ENCODE data around the gene SCML2.
A peak's percentile ranks its signal among the peaks of the same experiment; 100 is the strongest.
"Not testable (repeated sequence)": the region's sequence is repeated elsewhere in the genome, so short reads cannot be mapped to it uniquely, and the experiment has no call there.

SCML2 gene

DNA sequence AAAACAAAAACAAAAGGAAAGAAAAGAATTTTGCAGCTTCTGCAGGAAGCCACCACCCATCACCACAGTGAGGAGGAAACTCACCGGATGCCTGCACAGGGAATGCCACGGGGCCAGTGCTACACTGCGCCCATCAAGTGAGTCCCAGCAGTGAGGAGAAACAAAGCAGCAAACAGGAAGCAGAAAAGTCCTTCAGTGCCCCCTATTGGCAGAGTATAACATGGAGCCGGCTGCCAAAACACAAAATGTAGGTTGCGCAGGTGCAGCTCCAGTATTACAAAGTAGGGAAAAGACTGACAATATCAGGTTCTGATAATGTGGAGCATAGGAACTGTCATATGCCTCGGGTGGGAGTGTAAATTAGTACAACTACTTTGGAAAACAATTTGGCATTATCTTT, 23.3 kb upstream of the SCML2 start:
- in situ Hi-C loops (cut with HindIII; ENCODE audit: low pct_ligation_motif_present, low sequenced_read_pairs), result no loop called here
- no peak for DNase-seq
- H3K27ac ChIP-seq, result no peak overlapping the region
- TF ChIP-seq, protein P1, sequence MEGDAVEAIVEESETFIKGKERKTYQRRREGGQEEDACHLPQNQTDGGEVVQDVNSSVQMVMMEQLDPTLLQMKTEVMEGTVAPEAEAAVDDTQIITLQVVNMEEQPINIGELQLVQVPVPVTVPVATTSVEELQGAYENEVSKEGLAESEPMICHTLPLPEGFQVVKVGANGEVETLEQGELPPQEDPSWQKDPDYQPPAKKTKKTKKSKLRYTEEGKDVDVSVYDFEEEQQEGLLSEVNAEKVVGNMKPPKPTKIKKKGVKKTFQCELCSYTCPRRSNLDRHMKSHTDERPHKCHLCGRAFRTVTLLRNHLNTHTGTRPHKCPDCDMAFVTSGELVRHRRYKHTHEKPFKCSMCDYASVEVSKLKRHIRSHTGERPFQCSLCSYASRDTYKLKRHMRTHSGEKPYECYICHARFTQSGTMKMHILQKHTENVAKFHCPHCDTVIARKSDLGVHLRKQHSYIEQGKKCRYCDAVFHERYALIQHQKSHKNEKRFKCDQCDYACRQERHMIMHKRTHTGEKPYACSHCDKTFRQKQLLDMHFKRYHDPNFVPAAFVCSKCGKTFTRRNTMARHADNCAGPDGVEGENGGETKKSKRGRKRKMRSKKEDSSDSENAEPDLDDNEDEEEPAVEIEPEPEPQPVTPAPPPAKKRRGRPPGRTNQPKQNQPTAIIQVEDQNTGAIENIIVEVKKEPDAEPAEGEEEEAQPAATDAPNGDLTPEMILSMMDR (IDR thresholded peaks at IDR 0.05; ENCODE audit: low read depth, low read length, missing control alignments), result peak; percentile 63
- no peaks in the 10 kb centered on the region for H3K27me3 ChIP-seq (replicated peaks)
- no peaks in the 10 kb centered on the region for H3K36me3 ChIP-seq (replicated peaks)
- no peak overlapping the region for H3K4me3 ChIP-seq (ENCODE audit: low read depth, low read length)

DNA sequence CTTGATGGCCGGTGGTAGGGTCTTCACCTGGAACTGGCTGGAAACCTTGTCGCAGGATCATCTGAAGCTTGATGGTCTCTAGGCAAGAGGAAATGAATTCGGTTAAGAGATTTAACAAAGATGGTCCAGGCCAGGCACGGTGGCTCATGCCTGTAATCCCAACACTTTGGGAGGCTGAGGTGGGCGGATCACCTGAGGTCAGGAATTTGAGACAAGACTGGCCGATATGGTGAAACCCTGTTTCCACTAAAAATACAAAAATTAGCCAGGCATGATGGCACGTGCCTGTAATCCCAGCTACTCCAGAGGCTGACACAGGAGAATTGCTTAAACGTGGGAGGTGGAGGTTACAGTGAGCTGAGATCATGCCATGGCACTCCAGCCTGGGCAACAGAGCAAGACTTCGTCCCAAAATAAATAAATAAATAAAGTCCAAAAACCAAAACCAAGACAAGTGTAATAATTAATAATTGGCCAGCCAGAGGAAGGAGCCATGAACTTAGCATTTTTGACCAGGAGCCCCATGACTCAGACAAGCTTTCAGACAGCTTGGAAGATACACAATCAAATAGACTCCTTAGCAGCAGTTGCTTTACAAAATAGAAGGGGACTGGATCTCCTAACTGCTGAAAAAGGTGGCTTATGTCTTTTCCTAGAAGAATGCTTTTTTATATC, 20.8 kb upstream of the SCML2 start:
- in situ Hi-C loops (cut with HindIII; ENCODE audit: low pct_ligation_motif_present, low sequenced_read_pairs); H3K27ac ChIP-seq; H3K36me3 ChIP-seq (replicated peaks); DNase-seq; H3K27me3 ChIP-seq (replicated peaks); H3K4me3 ChIP-seq (ENCODE audit: low read depth, low read length): not testable (repeated sequence)

DNA sequence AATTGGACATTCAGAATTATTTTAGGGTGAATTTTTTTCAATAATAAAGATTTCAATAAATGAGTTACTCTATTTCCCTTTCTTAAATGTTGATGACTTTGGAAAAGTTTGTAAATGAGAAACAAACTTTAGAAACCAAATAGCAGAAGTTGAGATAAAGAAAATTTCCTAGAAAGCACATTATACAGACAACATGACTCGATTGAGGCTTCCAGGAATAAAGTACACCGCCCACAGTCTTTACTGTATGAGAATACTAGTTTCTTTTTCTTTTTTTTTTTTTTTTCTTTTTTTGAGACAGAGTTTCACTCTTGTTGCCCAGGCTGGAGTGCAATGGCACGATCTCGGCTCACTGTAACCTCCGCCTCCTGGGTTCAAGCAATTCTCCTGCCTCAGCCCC, 14.6 kb upstream of the SCML2 start:
- H3K27me3 ChIP-seq (replicated peaks); H3K4me3 ChIP-seq (ENCODE audit: low read depth, low read length); in situ Hi-C loops (cut with HindIII; ENCODE audit: low pct_ligation_motif_present, low sequenced_read_pairs); H3K36me3 ChIP-seq (replicated peaks); H3K27ac ChIP-seq; DNase-seq: not testable (repeated sequence)

DNA sequence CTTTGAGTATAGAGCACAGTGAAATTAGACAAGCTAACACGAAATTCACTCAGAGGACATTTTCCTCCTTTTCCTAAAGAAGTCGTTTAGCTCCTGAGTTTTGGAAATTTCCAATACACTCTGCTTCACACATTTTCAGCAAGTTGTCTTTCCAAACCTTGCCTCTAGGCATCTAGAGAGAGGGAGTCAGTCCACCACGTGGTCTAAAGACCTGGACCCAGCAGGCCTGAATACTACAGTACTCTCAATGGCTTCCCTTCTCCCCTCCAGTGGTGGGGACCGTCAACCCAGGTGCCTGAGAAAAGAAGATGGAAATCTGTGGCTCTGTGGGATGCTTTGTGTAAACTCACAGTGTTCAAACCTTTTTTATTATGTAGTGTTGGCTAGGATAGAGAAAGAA, 13.9 kb upstream of the SCML2 start:
- Histone ChIP-seq H3K36me3 (replicated peaks) (no peaks in the 10 kb centered on the region), H3K27me3 (replicated peaks) (no peaks in the 10 kb centered on the region), H3K27ac (no peak overlapping the region), H3K4me3 (ENCODE audit: low read depth, low read length) (no peak overlapping the region)
- in situ Hi-C loops (cut with HindIII; ENCODE audit: low pct_ligation_motif_present, low sequenced_read_pairs), result no loop called here
- TF ChIP-seq, protein P1 (IDR thresholded peaks at IDR 0.05; ENCODE audit: low read depth, low read length, missing control alignments), result no peak
- no peak for DNase-seq

DNA sequence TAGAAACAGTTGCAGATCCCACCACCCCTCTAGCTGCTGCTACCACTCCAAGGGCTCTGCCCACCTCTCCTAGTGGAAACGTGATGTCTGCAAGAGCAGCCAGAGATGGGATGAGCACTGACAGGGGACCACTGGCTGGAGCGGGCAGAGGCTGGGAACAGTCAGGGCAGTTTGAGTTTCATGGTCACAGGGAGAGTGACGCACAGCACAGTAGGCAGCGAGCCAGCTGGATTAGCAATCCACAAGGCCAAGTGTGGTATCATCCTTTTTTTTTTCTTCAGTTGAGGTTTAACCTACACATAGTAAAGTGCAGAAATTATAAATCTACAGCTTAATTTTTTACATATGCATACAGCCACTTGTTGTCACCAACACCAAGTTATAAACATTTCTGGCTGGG, 6.4 kb upstream of the SCML2 start:
- TF ChIP-seq, protein P1 (IDR thresholded peaks at IDR 0.05; ENCODE audit: low read depth, low read length, missing control alignments), result no peak
- Histone ChIP-seq H3K27ac (no peak overlapping the region), H3K27me3 (replicated peaks) (no peaks in the 10 kb centered on the region), H3K4me3 (ENCODE audit: low read depth, low read length) (no peak overlapping the region), H3K36me3 (replicated peaks) (no peaks in the 10 kb centered on the region)
- DNase-seq, result peak; percentile 4
- in situ Hi-C loops (cut with HindIII; ENCODE audit: low pct_ligation_motif_present, low sequenced_read_pairs), result no loop called here

DNA sequence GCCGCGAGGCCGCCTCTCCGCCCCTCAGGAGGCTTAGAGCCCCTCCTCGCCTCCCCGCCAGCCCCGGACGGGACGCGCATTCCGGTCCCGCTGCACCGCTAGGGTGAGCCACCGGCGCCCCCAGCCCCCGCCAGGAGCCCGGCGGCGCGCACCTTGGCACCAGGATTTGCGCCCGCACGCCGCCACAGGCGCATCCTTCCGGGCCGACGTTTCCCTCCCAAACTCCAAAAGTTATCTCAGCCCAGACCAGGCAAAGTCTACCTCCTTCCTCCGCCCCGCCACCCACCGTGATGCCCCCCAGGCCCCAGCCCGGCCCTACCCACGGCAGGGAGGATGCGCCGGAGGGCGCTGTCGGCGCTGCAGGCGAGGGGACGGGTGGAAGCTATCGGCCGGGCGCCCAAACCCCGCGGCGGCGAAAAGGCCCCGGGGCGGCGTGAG, 538 bp downstream of the SCML2 start:
- DNase-seq, result no peak
- TF ChIP-seq, protein P1 (IDR thresholded peaks at IDR 0.05; ENCODE audit: low read depth, low read length, missing control alignments), result no peak
- H3K36me3 ChIP-seq (replicated peaks), result no peaks in the 10 kb centered on the region
- H3K4me3 ChIP-seq (ENCODE audit: low read depth, low read length), result peak overlapping the region; percentile 54
- in situ Hi-C loops (cut with HindIII; ENCODE audit: low pct_ligation_motif_present, low sequenced_read_pairs), result no loop called here
- H3K27ac ChIP-seq, result no peak overlapping the region
- H3K27me3 ChIP-seq (replicated peaks), result peaks cover 3% of the 10 kb centered on the region

DNA sequence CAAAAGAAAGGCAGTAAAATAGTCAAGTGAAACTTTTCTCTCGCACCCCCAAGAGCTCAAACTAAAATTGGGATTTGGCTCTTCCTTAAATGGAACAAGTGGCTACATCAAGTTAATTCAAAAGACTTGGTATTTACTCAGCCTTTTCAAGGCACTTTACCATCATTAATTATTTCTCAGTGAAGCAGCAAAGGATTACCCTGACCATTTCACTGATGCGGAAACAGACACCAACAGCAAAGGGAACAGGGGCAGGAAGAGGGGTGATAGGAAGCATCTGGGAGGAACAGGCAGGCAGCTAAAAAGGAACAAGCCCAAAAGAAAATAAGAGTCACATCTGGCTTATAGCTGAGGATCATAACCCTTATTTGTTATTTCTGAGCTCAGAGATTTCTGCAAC, 2.7 kb downstream of the SCML2 start:
- H3K27ac ChIP-seq, result no peak overlapping the region
- H3K4me3 ChIP-seq (ENCODE audit: low read depth, low read length), result no peak overlapping the region
- DNase-seq, result no peak
- TF ChIP-seq, protein P1 (IDR thresholded peaks at IDR 0.05; ENCODE audit: low read depth, low read length, missing control alignments), result no peak
- H3K27me3 ChIP-seq (replicated peaks), result peaks cover 3% of the 10 kb centered on the region
- no peaks in the 10 kb centered on the region for H3K36me3 ChIP-seq (replicated peaks)
- in situ Hi-C loops (cut with HindIII; ENCODE audit: low pct_ligation_motif_present, low sequenced_read_pairs), result no loop called here
